ENCODE measurements around the gene CDHR3.

DNA sequence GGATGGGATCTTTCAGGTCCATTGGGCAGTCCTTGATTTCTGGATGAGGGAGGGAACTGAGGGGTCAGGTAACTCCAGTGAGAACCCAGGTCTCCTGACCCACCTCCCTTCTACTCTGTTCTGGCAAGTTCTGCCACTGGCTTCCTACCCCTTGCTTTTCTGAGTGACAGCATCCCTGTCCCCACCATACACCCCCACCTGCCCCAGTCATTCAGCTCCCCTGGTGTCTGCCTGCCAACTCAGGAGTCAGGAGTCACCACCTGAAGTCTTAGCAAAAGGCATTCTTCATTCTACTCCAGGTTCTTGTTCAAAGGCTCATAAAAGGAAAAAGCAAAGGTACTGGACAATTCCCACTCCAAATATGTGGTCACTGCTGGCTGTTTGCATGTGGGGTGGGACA, 26.6 kb downstream of the CDHR3 start:
- TF ChIP-seq, protein P1, sequence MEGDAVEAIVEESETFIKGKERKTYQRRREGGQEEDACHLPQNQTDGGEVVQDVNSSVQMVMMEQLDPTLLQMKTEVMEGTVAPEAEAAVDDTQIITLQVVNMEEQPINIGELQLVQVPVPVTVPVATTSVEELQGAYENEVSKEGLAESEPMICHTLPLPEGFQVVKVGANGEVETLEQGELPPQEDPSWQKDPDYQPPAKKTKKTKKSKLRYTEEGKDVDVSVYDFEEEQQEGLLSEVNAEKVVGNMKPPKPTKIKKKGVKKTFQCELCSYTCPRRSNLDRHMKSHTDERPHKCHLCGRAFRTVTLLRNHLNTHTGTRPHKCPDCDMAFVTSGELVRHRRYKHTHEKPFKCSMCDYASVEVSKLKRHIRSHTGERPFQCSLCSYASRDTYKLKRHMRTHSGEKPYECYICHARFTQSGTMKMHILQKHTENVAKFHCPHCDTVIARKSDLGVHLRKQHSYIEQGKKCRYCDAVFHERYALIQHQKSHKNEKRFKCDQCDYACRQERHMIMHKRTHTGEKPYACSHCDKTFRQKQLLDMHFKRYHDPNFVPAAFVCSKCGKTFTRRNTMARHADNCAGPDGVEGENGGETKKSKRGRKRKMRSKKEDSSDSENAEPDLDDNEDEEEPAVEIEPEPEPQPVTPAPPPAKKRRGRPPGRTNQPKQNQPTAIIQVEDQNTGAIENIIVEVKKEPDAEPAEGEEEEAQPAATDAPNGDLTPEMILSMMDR (IDR thresholded peaks at IDR 0.05; ENCODE audit: low read length): no peak
- TF ChIP-seq EZH2 (optimal IDR thresholded peaks at IDR 0.05; ENCODE audit: low read depth, low read length): no peak
- no peak for TF ChIP-seq EZH2phosphoT487 (IDR thresholded peaks at IDR 0.05; ENCODE audit: low read length)
